Kidney tubule cell (primary cell): ENCODE results near the gene RPL27A.
A peak's percentile ranks its signal among the peaks of the same experiment; 100 is the strongest.

ENCODE experiments used
- DNase-seq: peaks from one replicate; pipeline ENCODE4 v3.0.0-alpha.2; 2018; ENCODE audit warnings: low spot score

The RPL27A gene

DNA sequence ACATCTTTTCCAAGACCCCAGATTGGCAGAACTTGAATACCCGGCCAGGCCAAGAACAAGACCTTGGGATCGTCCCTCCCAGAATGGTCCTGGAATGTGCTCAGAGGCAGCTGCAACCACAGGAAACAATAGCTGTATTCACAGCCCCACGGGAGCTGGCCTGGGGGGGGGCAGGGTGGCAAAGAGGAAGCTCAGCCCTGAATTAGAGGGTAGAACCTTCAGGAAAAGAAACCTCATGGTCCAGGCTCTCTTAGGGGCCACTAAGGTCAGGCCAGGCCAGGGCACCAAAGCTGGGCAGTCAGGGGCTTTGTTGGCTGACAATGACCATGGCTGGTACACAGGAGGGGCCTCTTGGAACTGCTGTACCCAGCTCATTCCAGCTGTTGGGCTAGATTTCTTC is 17.3 kb downstream of the RPL27A start:
- DNase-seq = peak; percentile 75

DNA sequence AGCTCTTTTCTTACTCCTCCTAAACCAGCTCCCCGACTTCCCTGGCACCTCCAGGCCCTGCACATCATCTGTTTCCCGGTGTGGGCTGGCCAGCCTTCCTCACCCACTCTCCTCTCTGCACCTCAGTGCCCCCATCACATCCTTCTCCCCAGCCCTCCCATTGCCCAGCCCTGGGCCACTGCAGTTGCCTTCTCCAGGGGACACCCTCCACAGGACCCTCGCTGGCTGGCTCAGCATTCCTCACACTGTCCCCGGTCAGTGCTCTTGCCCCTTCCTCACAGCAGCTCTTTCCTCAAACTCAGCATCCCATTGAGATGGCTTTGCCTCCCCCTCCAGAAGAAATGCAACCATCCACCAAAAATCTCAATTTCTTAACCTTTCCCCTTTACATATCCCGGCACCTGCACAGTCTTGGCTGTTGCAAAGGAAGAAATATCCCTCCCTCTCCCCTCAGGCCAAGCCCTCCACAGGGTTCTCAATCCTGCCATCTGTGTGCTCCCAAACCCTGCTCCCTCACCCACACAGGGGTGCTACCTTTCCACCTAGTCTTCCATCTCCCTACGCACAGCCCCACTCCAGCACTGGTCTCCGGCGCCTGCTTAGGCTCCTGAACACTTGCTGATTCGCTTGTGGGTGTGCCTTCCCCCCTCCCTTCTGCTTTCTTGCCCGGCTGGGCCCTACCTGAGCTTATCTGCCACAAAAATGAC is 19.5 kb downstream of the RPL27A start:
- no peak for DNase-seq

DNA sequence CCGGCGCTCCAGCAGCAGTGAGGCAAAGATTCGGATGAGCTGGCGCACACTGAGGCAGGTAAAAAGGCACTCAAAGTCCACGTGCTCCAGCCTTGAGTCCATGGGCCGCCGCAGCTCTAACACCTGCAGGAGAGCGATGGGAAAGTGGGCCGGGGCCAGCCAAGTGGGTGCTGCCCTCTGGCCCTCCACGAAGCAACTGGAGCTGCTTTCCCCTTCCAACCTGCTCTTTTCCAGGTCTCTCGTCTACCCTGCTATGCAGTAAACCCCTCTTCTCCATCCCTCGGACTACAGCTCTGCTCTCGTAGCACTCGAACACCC is 20.0 kb downstream of the RPL27A start:
- DNase-seq = no peak

DNA sequence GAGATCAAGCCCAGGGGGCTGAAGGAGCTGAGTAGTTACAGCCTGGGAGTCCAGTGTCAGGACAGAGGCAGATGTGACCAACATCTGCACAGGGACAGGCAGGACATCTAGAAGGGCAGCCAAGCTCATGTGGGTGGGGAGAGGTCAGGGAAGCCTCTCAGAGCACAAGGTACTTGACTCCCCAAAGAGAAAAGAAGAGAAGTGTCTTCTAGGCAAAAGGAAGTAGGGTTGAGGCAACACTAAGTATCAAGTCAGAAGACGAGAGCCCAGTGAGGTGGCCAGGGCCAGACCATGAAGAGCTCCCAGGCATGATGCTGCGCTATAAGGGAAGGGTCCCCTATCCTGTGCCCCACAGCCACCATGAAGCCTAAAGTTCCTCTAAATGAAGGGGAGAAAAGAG is 21.5 kb downstream of the RPL27A start:
- DNase-seq = no peak

DNA sequence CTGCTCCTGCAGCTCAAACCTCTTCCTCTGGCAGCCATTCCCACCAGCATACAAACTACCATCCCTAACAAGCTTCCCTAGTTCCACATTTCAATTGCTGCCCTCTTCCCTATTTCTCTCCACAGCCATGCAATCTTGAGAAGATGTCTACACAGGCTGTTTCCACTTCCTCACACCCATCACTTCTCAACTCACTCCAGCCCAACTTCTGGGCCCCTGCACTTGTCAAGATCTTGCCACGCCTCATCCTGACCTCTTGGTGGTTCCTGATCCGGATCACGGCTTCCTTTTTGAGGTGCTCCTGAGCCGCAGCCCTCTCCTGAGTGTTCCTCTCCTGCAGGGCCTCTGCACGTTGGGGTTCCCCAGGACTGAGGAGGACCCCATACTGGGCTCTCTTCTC is 22.6 kb downstream of the RPL27A start:
- DNase-seq = no peak

DNA sequence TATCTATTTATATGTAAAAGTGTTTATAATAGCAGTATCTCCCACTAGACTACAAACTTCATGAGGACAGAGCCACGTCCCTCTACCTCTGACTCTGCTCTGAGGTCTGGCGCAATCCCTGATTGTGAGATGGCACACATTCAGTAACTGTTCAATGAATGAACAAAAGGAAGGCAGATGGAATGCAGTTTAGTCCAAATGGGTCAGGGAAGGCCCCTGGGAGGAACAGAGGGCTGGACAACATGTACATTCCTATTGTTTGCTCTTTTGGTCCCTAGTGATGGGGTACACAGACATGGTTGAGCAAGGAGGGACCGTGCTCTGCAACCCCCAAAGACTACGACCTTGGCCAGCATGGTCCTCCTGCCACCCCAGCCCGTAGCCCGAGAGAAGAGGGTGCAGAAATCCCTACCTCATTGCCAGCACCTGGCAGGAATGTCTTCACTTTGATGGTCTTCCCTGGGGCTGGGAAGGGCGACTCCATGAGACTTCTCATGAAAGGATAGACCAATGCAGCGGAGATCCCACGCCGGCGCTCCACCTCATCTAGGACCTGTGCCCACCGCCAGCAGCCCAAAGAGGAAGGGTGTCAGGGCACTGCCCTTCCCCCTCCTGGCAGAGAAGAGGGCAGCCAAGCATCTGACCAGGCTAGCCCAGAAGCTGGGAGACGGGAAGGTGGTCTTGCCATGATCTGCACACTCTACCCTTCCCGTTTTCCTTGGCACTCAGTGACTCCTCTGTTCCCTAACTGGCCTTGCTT is 24.3 kb downstream of the RPL27A start:
- no peak for DNase-seq

GRCh38 chr11:8707541-8708191 is 25.1 kb downstream of the RPL27A start:
- no peak for DNase-seq

GRCh38 chr11:8709002-8709672 is 26.5 kb downstream of the RPL27A start:
- DNase-seq = no peak

DNA sequence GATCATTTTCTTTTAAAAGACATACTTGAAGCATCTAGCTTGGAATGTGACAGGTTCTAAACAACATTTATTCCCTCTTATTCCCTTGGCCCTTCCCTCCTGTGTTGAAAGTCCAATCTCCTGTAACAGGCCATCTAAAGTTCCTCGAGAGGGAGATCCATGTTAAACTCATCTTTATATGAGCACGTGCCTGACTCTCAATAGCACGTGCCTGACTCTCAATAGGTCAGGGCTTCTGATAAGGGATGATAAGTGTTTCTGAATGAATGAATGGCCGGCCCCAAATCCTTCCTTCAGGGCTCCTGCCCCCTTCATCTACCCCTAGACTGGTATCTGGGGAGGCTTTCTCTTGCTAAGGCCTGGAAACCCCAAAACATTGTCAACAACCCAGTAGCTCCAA is 27.2 kb downstream of the RPL27A start:
- DNase-seq = no peak

GRCh38 chr11:8711895-8712442 is 29.4 kb downstream of the RPL27A start:
- DNase-seq = no peak

- DNase-seq = no peak
Observed at GRCh38 chr11:8712506-8712905, 29.9 kb downstream of the RPL27A start.

GRCh38 chr11:8713760-8714454 is 31.3 kb downstream of the RPL27A start:
- DNase-seq = no peak

GRCh38 chr11:8714622-8715225 is 32.1 kb downstream of the RPL27A start:
- no peak for DNase-seq

- no peak for DNase-seq
Observed at GRCh38 chr11:8715501-8715900, 32.9 kb downstream of the RPL27A start.

DNA sequence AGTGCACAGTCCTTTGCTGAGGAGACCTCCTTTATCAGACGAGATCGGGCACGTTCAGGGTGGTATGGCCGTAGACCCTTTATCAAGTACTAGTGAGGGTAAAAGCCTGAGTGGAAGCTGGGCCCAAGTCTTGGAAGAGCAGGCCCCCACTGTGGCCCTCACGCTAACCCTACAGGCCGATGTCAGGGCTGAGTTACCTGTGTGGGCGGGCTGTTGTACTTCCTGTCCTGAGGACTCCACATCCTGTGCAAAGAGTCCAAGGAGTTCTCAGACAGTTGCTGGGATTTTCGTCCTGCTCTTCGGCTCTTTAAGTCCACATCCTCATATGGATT is 34.9 kb downstream of the RPL27A start:
- DNase-seq = no peak

DNA sequence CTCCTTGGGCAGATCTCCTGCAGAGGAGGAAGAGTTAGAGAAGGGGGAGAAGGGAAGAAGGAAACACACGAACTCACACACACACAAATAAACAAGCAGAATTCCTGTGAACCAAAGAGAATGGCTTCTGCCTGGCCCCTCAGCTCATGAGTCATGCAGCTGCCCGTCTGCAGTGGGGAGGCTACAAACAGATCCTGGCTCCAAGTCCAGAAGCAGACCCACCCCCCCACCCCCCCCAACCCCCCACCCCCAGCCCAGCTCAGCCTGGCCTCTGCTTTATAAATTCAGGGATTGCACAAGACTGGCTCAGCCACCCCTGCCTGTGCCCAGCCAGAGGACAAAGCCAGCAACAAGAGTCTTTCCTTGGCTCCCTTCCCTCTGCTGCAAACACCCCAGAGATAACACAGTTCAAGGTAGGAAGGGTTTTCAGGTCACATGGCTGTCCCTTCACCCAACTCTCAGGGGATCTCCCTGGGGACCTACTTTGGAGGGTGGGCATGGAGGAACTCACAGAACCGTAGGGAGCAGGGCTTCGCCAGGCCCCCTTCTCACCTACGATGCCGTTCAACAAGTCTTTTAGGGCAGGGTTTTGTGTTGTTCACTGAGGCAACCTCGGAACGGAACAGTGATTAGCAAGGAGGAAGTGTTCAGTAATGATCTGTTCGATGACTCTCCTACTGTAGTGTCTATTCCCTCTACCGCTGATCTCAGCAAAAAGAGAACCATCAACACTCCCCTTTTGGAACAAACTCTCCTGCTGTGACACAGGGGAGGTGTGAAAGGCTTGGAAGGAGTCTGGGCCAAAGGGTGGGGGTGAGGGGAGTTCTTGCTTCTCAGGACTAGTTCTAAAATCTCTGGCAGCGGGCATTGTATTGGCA is 35.5 kb downstream of the RPL27A start:
- peak; percentile 82 for DNase-seq

- DNase-seq = peak; percentile 95
Observed at GRCh38 chr11:8719211-8719649, 36.6 kb downstream of the RPL27A start.

DNA sequence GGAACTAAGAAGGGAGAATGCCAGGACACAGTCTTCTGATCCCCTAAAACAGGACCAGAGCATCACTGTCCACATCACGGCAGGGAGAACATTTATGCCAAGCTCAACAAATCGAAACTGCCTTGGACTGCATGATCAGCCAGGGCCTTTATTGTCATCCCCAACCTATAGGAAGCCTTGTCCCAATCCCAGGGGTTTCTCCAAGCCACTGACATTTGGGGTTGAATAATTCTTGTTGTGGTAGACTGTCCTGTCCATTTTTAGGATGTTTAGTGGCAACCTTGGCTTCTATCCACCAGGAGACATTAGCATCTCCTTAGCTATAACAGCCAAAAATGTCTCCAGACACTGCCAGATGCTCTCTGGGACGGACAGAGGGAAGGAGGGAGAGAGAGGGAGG is 37.1 kb downstream of the RPL27A start:
- DNase-seq = no peak

- DNase-seq = peak; percentile 25
Observed at GRCh38 chr11:8720352-8720751, 37.8 kb downstream of the RPL27A start.

DNA sequence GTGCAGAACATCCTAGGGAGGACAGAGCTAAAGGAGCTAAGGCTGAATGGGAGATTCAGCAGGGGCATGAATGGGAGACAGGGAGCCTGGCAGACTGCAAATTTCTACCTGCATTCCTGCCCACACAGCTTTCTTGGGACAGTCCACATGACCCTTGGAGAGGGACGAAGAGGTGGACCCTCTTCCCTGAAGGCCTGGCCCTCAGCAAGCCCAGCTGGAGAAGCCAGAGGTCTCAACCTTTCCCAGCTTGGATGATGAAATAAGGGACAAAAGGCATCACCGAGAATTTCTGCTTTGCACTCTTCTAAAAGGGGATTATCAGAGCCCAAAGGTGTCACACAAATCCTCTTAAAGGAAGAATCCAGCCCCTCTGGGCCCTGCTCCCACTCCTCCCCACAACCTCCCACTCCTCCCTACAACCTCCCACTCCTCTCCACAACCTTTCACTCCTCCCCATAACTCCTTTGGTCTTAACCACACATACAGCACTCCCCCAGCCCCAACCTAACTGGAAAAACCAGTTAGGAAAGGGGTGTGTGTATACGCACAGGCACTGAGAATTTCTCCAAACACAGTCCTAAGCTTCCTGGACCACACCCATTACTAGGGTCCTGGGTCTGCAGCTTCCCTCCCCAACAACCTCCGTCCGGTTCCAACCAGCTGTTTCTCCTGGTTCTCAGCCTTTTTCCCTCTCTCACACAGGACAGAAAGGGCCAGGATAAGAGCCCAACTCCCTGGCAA is 38.4 kb downstream of the RPL27A start:
- no peak for DNase-seq
